Effector memory CD4-positive, alpha-beta T cell (primary cell): ENCODE measurements around the gene HACD1.
"Not testable (repeated sequence)": the region's sequence is repeated elsewhere in the genome, so short reads cannot be mapped to it uniquely, and the experiment has no call there.

Experiments used
- DNase-seq, 3 donors: peaks; one replicate each; pipeline ENCODE4 v3.0.0-alpha.2; 2020
- H3K27ac ChIP-seq: 2 replicates; pipeline ENCODE4 v1.7.0; 2013; ENCODE audit warnings: mild to moderate bottlenecking, low read length, moderate library complexity; ENCODE audit not compliant: insufficient read depth, poor library complexity, severe bottlenecking
- H3K27me3 ChIP-seq: replicated peaks from 2 replicates; pipeline ENCODE4 v1.7.0; 2013; ENCODE audit warnings: mild to moderate bottlenecking, low read length; ENCODE audit not compliant: insufficient read depth, control insufficient read depth, poor library complexity, severe bottlenecking
- H3K36me3 ChIP-seq: 2 replicates; pipeline ENCODE4 v1.7.0; 2013; ENCODE audit warnings: mild to moderate bottlenecking, low read length, moderate library complexity; ENCODE audit not compliant: control insufficient read depth, insufficient read depth
- H3K4me1 ChIP-seq: 2 replicates; pipeline ENCODE4 v1.7.0; 2013; ENCODE audit warnings: low read length, mild to moderate bottlenecking; ENCODE audit not compliant: control insufficient read depth, insufficient read depth, poor library complexity, severe bottlenecking
- H3K4me3 ChIP-seq: 2 replicates; pipeline ENCODE4 v1.7.0; 2013; ENCODE audit warnings: low read length, low read depth, mild to moderate bottlenecking; ENCODE audit not compliant: insufficient read depth, poor library complexity, severe bottlenecking
- H3K9me3 ChIP-seq: 2 replicates; pipeline ENCODE4 v1.7.0; 2013; ENCODE audit warnings: mild to moderate bottlenecking, low read length, moderate library complexity; ENCODE audit not compliant: control insufficient read depth

The HACD1 gene

GRCh38 chr10:17587321-17587720 is 29.9 kb downstream of the HACD1 start:
- H3K4me1 ChIP-seq, H3K9me3 ChIP-seq, H3K4me3 ChIP-seq, H3K27ac ChIP-seq, H3K36me3 ChIP-seq, DNase-seq, H3K27me3 ChIP-seq: not testable (repeated sequence)

GRCh38 chr10:17586821-17587234 is 30.3 kb downstream of the HACD1 start:
- no peak overlapping the region for H3K4me3 ChIP-seq
- no peaks in the 10 kb centered on the region for H3K4me1 ChIP-seq
- no peaks in the 10 kb centered on the region for H3K9me3 ChIP-seq
- DNase-seq, result no peak
- no peak overlapping the region for H3K27ac ChIP-seq
- no peaks in the 10 kb centered on the region for H3K27me3 ChIP-seq
- H3K36me3 ChIP-seq, result no peaks in the 10 kb centered on the region

- no peaks in the 10 kb centered on the region for H3K27me3 ChIP-seq
- H3K4me1 ChIP-seq, result no peaks in the 10 kb centered on the region
- no peaks in the 10 kb centered on the region for H3K36me3 ChIP-seq
- H3K9me3 ChIP-seq, result no peaks in the 10 kb centered on the region
- DNase-seq, result no peak
- H3K27ac ChIP-seq, result no peak overlapping the region
- H3K4me3 ChIP-seq, result no peak overlapping the region
Observed at GRCh38 chr10:17585016-17585415, 32.2 kb downstream of the HACD1 start.

GRCh38 chr10:17580885-17581284 is 36.3 kb downstream of the HACD1 start:
- Histone ChIP-seq H3K27me3 (no peaks in the 10 kb centered on the region), H3K4me3 (no peak overlapping the region), H3K27ac (no peak overlapping the region), H3K36me3 (no peaks in the 10 kb centered on the region), H3K9me3 (no peaks in the 10 kb centered on the region), H3K4me1 (no peaks in the 10 kb centered on the region)
- no peak for DNase-seq

GRCh38 chr10:17578603-17579002 is 38.6 kb downstream of the HACD1 start:
- Histone ChIP-seq H3K4me1 (no peaks in the 10 kb centered on the region), H3K36me3 (no peaks in the 10 kb centered on the region), H3K27ac (no peak overlapping the region), H3K27me3 (no peaks in the 10 kb centered on the region), H3K4me3 (no peak overlapping the region), H3K9me3 (no peaks in the 10 kb centered on the region)
- no peak for DNase-seq

GRCh38 chr10:17576768-17577167 is 40.4 kb downstream of the HACD1 start:
- Histone ChIP-seq H3K9me3 (no peaks in the 10 kb centered on the region), H3K27ac (no peak overlapping the region), H3K27me3 (no peaks in the 10 kb centered on the region), H3K4me1 (no peaks in the 10 kb centered on the region), H3K4me3 (no peak overlapping the region), H3K36me3 (no peaks in the 10 kb centered on the region)
- DNase-seq, result no peak

GRCh38 chr10:17564911-17565310 is 52.3 kb downstream of the HACD1 start:
- H3K27me3 ChIP-seq, result no peaks in the 10 kb centered on the region
- no peak overlapping the region for H3K27ac ChIP-seq
- H3K4me1 ChIP-seq, result no peaks in the 10 kb centered on the region
- no peaks in the 10 kb centered on the region for H3K36me3 ChIP-seq
- H3K4me3 ChIP-seq, result no peak overlapping the region
- no peak for DNase-seq
- no peaks in the 10 kb centered on the region for H3K9me3 ChIP-seq

GRCh38 chr10:17563452-17563851 is 53.7 kb downstream of the HACD1 start:
- no peaks in the 10 kb centered on the region for H3K4me1 ChIP-seq
- no peaks in the 10 kb centered on the region for H3K9me3 ChIP-seq

GRCh38 chr10:17562614-17563013 is 54.6 kb downstream of the HACD1 start:
- Histone ChIP-seq H3K27me3 (no peaks in the 10 kb centered on the region), H3K36me3 (no peaks in the 10 kb centered on the region)
- no peak for DNase-seq

More at GRCh38 chr10:17563452-17563851, 53.7 kb downstream of the HACD1 start:
- H3K27ac ChIP-seq, result no peak overlapping the region
- H3K27me3 ChIP-seq, result no peaks in the 10 kb centered on the region
- DNase-seq, result no peak
- H3K36me3 ChIP-seq, result no peaks in the 10 kb centered on the region
- H3K4me3 ChIP-seq, result no peak overlapping the region

GRCh38 chr10:17561111-17561510 is 56.1 kb downstream of the HACD1 start:
- no peaks in the 10 kb centered on the region for H3K4me1 ChIP-seq
- no peak overlapping the region for H3K4me3 ChIP-seq
- H3K9me3 ChIP-seq, result no peaks in the 10 kb centered on the region
- H3K36me3 ChIP-seq, result no peaks in the 10 kb centered on the region
- no peaks in the 10 kb centered on the region for H3K27me3 ChIP-seq
- H3K27ac ChIP-seq, result no peak overlapping the region
- no peak for DNase-seq

More at GRCh38 chr10:17562614-17563013, 54.6 kb downstream of the HACD1 start:
- H3K9me3 ChIP-seq, result no peaks in the 10 kb centered on the region
- no peaks in the 10 kb centered on the region for H3K4me1 ChIP-seq
- H3K27ac ChIP-seq, result no peak overlapping the region
- H3K4me3 ChIP-seq, result no peak overlapping the region

- no peaks in the 10 kb centered on the region for H3K27me3 ChIP-seq
- no peaks in the 10 kb centered on the region for H3K4me1 ChIP-seq
- no peaks in the 10 kb centered on the region for H3K9me3 ChIP-seq
Observed at GRCh38 chr10:17557459-17557858, 59.7 kb downstream of the HACD1 start.

More at GRCh38 chr10:17557459-17557858, 59.7 kb downstream of the HACD1 start:
- Histone ChIP-seq H3K27ac (no peak overlapping the region), H3K4me3 (no peak overlapping the region), H3K36me3 (no peaks in the 10 kb centered on the region)
- no peak for DNase-seq
